ENCODE results near the gene GPSM1. TPM values are rescaled to one million over a fixed set of nuclear protein-coding genes. Genes with fewer than 3 reads are reported as not detected.

The GPSM1 gene
- total RNA-seq, 1 donor from 2014 or later = 19.2 TPM

DNA sequence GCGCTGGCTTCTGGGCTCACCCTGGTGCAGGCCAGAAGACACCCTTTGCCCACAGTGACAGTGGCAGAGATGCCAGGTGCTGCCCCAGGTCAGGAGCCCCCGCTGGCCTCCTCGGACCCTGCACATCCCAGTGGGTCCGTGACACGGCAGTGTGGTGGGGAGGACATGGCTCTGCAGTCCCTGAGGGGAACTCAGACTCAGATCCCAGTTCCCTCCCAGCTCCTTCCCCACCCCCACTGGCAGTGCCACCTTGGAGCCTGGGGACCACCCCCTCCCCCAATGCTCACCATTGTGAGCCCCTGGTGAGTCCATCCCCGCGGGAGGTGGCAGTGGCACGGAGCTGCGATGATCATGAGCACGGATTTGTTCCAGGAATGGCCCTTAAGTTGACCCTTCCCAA, 22.9 kb upstream of the GPSM1 start:
- H3K27me3 ChIP-seq (ENCODE audit: low read depth) = peaks cover 11% of the 10 kb centered on the region
- H3K4me3 ChIP-seq = no peak overlapping the region
- intact Hi-C loops (cut with DNase I) = no loop called here
- TF ChIP-seq, protein P1, sequence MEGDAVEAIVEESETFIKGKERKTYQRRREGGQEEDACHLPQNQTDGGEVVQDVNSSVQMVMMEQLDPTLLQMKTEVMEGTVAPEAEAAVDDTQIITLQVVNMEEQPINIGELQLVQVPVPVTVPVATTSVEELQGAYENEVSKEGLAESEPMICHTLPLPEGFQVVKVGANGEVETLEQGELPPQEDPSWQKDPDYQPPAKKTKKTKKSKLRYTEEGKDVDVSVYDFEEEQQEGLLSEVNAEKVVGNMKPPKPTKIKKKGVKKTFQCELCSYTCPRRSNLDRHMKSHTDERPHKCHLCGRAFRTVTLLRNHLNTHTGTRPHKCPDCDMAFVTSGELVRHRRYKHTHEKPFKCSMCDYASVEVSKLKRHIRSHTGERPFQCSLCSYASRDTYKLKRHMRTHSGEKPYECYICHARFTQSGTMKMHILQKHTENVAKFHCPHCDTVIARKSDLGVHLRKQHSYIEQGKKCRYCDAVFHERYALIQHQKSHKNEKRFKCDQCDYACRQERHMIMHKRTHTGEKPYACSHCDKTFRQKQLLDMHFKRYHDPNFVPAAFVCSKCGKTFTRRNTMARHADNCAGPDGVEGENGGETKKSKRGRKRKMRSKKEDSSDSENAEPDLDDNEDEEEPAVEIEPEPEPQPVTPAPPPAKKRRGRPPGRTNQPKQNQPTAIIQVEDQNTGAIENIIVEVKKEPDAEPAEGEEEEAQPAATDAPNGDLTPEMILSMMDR (IDR thresholded peaks at IDR 0.05) = no peak
- H3K36me3 ChIP-seq = no peaks in the 10 kb centered on the region
- H3K27ac ChIP-seq = no peak overlapping the region
- H3K9me3 ChIP-seq = no peaks in the 10 kb centered on the region
- no peaks in the 10 kb centered on the region for H3K4me1 ChIP-seq
- ATAC-seq (no peak), DNase-seq (no peak)

DNA sequence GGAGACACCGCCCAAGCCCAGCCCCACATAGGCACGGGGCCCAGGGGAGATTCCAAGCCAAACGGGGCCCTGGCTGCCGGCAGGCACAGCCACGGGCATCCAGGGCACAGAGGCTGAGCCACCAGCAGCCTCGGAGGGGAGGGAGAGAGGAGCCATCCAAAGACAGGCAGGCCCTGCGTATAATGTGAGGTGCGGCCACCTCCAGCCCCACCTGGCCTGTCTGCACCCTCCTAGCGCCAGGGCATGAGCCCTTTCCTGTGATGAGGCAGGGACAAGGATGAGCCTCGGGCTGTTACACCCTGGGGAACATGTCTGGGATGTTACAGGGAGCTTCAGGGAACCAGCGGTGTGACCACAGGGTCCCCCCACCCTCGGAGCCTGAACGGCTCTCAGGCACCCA, 22.4 kb upstream of the GPSM1 start:
- TF ChIP-seq, protein P1 (IDR thresholded peaks at IDR 0.05) = no peak
- Histone ChIP-seq H3K9me3 (no peaks in the 10 kb centered on the region), H3K27ac (no peak overlapping the region), H3K27me3 (ENCODE audit: low read depth) (peaks cover 11% of the 10 kb centered on the region), H3K36me3 (no peaks in the 10 kb centered on the region), H3K4me3 (no peak overlapping the region), H3K4me1 (no peaks in the 10 kb centered on the region)
- no peak for DNase-seq
- ATAC-seq = no peak
- intact Hi-C loops (cut with DNase I) = no loop called here

DNA sequence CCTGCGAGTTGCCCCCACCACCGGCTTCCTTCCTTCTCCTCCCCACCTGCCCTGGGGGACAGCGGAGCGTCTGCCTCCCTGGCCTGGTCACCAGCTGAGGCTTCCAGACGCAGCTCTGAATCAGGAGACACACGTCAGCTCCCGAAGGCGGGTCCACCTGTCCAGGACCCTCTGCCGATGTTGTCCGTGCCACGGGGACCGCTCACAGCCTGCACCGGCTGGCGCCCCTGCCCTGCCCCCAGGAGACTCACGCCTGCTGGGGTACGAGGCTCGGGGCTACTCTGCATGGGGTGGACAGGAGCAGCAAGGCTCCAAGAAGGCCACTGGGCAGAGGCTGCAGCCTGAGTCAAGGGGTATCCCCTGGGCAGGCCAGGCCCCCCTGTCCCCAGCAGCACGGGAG, 21.5 kb upstream of the GPSM1 start:
- Histone ChIP-seq H3K27me3 (ENCODE audit: low read depth) (peaks cover 17% of the 10 kb centered on the region), H3K36me3 (no peaks in the 10 kb centered on the region), H3K4me3 (no peak overlapping the region), H3K9me3 (no peaks in the 10 kb centered on the region), H3K4me1 (no peaks in the 10 kb centered on the region), H3K27ac (no peak overlapping the region)
- intact Hi-C loops (cut with DNase I) = no loop called here
- no peak for DNase-seq
- TF ChIP-seq, protein P1 (IDR thresholded peaks at IDR 0.05) = no peak
- ATAC-seq = peak in 1 of 2 donors; percentile 4

DNA sequence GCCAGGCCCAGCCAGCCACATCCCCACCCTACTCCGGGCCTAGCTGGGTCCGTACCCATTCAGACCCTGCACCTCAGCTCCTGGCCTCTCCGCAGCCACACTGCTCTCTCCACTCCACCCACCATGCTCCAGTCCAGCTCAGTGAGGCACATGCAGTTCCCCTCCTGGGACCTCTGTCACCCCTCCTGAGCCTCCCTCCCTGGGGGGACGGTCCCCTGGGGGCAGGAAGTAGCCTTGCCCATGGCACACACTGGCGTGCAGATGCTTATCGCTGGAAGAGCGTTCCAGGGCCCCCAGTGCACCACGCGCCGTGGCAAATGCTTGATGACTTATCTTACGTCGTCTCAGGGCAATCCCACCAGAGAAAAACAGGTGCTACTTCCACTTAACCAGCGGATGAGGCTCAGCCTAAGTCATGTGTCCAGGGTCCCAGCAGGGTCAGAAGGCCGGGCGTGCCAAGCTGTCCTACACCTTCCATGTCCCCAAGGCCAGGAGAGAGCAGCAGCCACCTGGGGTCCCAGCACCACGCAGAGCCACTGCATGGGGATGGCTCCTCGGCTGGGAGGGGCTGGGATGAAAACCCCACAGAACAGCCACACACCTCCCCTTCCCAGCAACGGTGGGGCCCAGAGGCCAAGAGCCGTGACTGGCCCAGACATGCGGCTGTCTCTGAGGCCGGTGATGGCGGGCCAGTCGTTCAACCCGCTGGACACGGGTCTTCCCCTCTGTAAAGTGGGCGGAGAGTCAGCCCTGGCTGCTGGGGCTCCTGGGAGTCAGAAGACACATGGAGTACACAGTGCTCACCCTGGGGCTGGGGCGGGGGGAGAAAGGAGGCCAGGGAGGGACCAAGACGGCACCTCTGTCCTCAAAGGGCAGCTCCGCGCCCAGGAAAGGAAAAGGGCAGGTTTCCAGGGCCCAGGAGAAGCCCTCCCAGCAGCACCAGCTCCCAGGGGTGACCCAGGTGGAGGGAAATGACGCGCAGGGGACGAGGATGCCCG, 20.8 kb upstream of the GPSM1 start:
- Histone ChIP-seq H3K27me3 (ENCODE audit: low read depth) (peaks cover 24% of the 10 kb centered on the region), H3K36me3 (no peaks in the 10 kb centered on the region), H3K9me3 (no peaks in the 10 kb centered on the region), H3K4me1 (no peaks in the 10 kb centered on the region), H3K27ac (no peak overlapping the region), H3K4me3 (no peak overlapping the region)
- DNase-seq (no peak), ATAC-seq (no peak)
- TF ChIP-seq, protein P1 (IDR thresholded peaks at IDR 0.05) = no peak
- intact Hi-C loops (cut with DNase I) = no loop called here

DNA sequence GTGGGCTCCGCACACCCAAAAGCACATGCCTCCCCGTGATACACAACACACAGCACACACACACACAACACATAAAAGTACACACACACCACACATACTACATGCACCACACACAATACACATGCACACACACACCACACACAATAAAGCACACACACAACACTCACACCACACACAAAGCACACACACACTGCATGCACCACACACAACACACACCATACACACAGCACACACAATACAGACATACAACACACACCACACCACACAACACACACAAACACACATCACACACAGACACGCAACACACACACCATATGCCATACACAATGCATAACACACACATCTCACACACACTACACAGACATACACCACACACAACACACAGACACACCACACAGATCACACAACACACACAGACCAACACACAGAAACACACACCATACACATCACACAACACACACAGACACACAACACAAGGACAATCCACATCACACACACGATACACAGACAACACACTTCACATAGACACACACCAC, 20.1 kb upstream of the GPSM1 start:
- no peaks in the 10 kb centered on the region for H3K36me3 ChIP-seq
- intact Hi-C loops (cut with DNase I) = no loop called here
- no peaks in the 10 kb centered on the region for H3K4me1 ChIP-seq
- H3K4me3 ChIP-seq = no peak overlapping the region
- no peak for DNase-seq
- no peak for ATAC-seq
- H3K27me3 ChIP-seq (ENCODE audit: low read depth) = peaks cover 27% of the 10 kb centered on the region
- TF ChIP-seq, protein P1 (IDR thresholded peaks at IDR 0.05) = no peak
- no peaks in the 10 kb centered on the region for H3K9me3 ChIP-seq
- H3K27ac ChIP-seq = no peak overlapping the region

Data from lower lobe of right lung (tissue), 2 donors.